ENCODE results near the gene LMO4.

DNA sequence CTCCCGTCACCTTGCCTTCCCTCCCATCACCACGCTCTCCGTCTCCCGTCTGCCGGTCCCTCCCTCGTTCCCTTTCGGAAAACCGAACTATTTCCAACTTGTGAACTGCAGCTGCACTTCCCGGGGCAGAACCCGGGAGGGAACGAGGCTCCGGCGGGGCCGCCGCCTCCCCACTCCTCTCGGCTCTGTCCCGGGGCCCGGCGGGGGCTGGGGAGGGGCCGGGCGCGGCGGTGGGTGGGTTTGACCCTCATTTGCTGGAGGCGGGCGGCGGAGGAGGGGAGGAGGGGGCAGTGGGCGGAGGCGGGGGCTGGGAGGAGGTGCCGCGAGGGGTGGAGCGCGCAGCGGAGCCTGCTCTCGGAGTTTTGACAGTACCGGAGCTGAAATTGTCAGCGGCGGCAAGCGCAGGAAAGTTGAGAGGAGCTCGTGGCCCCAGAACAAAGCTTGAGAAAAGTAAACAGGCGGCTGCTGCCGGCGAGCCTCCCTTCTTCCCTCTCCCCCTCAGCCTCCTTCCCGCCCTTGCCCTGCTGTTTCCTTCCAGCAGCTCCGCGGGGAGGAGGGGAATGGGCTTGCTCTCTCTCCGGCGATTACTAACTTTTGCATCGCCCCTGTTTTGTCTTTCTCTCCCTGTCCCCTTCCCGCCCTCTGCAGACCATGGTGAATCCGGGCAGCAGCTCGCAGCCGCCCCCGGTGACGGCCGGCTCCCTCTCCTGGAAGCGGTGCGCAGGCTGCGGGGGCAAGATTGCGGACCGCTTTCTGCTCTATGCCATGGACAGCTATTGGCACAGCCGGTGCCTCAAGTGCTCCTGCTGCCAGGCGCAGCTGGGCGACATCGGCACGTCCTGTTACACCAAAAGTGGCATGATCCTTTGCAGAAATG, 2.9 kb downstream of the LMO4 start:
- TF ChIP-seq, protein P1, sequence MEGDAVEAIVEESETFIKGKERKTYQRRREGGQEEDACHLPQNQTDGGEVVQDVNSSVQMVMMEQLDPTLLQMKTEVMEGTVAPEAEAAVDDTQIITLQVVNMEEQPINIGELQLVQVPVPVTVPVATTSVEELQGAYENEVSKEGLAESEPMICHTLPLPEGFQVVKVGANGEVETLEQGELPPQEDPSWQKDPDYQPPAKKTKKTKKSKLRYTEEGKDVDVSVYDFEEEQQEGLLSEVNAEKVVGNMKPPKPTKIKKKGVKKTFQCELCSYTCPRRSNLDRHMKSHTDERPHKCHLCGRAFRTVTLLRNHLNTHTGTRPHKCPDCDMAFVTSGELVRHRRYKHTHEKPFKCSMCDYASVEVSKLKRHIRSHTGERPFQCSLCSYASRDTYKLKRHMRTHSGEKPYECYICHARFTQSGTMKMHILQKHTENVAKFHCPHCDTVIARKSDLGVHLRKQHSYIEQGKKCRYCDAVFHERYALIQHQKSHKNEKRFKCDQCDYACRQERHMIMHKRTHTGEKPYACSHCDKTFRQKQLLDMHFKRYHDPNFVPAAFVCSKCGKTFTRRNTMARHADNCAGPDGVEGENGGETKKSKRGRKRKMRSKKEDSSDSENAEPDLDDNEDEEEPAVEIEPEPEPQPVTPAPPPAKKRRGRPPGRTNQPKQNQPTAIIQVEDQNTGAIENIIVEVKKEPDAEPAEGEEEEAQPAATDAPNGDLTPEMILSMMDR (IDR thresholded peaks at IDR 0.05 in 4 of 5, conservative IDR thresholded peaks at IDR 0.05 in 1 of 5) = peak in 1 of 5 experiments; percentile 29
- TF ChIP-seq POLR2A (IDR thresholded peaks at IDR 0.05) = peak in 1 of 2 donors; percentile 57

Data from gastrocnemius medialis (tissue), 4 donors.